Endodermal cell (in vitro differentiated cells): ENCODE results near the gene EGFR. TPM values are rescaled to one million over a fixed set of nuclear protein-coding genes. Genes with fewer than 3 reads are reported as not detected.

Source experiments
- DNase-seq: peaks from one replicate; pipeline ENCODE4 v3.0.0-alpha.2; 2017
- H3K27ac ChIP-seq: 2 replicates; pipeline ENCODE4 v1.5.1; 2013; ENCODE audit warnings: mild to moderate bottlenecking, low read depth, low read length, moderate library complexity
- H3K27me3 ChIP-seq: 2 replicates; pipeline ENCODE4 v1.6.1; 2013; ENCODE audit warnings: mild to moderate bottlenecking, low read length, moderate library complexity; ENCODE audit not compliant: insufficient read depth, control insufficient read depth, poor library complexity, severe bottlenecking
- H3K36me3 ChIP-seq: 2 replicates; pipeline ENCODE4 v1.7.0; 2013; ENCODE audit warnings: mild to moderate bottlenecking, low read length, moderate library complexity; ENCODE audit not compliant: control insufficient read depth, insufficient read depth
- H3K4me1 ChIP-seq: one replicate; pipeline ENCODE4 v1.7.0; 2013; ENCODE audit warnings: low read length; ENCODE audit not compliant: control insufficient read depth, insufficient read depth
- H3K4me3 ChIP-seq: 2 replicates; pipeline ENCODE4 v1.5.1; 2013; ENCODE audit warnings: mild to moderate bottlenecking, low read length, moderate library complexity
- H3K9ac ChIP-seq: 2 replicates; pipeline ENCODE4 v1.6.1; 2013; ENCODE audit warnings: mild to moderate bottlenecking, low read length, moderate library complexity; ENCODE audit not compliant: poor library complexity, severe bottlenecking; ENCODE audit errors: extremely low read depth
- H3K9me3 ChIP-seq: 2 replicates; pipeline ENCODE4 v1.6.1; 2013; ENCODE audit warnings: mild to moderate bottlenecking, low read length, moderate library complexity; ENCODE audit not compliant: control insufficient read depth
- H3K27ac Mint-ChIP-seq: 2 replicates; pipeline ENCODE4 v1.8.0; 2020; ENCODE audit warnings: mixed read lengths
- H3K27me3 Mint-ChIP-seq: 2 replicates; pipeline ENCODE4 v1.8.0; 2021; ENCODE audit warnings: mild to moderate bottlenecking, mixed read lengths; ENCODE audit not compliant: insufficient read depth
- H3K36me3 Mint-ChIP-seq: 2 replicates; pipeline ENCODE4 v1.8.0; 2020; ENCODE audit warnings: low read depth, mixed read lengths
- H3K4me1 Mint-ChIP-seq: 2 replicates; pipeline ENCODE4 v1.8.0; 2020; ENCODE audit warnings: mixed read lengths
- H3K4me3 Mint-ChIP-seq: 2 replicates; pipeline ENCODE4 v1.8.0; 2020; ENCODE audit warnings: mild to moderate bottlenecking, moderate library complexity, mixed read lengths
- H3K9me3 Mint-ChIP-seq: 2 replicates; pipeline ENCODE4 v1.8.0; 2020; ENCODE audit warnings: mild to moderate bottlenecking, mixed read lengths
- WGBS, 2 experiments: methylation state at CpG; one replicate each; pipeline versions ENCODE4 v1.1.5 to v1.1.7; 2013; ENCODE audit warnings: missing lambda C conversion rate in 2 of 2, mixed read lengths in 1 of 2; ENCODE audit not compliant: insufficient coverage in 1 of 2, insufficient read length in 1 of 2; 5-methylcytosine and 5-hydroxymethylcytosine counted together
- total RNA-seq, 2 donors: library from RNA; stranded (reverse); fragmentation: NEBNext Ultra II Directional in 1 of 2; extraction: Animal tissue kit (Norgen Biotek cat#: 25700) in 1 of 2; gene quantifications; 2 replicates in 1 of 2; 3 replicates in 1 of 2; pipeline ENCODE4 v1.2.1, GENCODE V29; 2021
- TF ChIP-seq, protein P1 (sequence below): fragments of 200-600 bp; sonication (generic); conservative IDR thresholded peaks from 2 replicates; pipeline ENCODE4 v1.5.0; 2021; ENCODE audit warnings: antibody characterized with exemption, mild to moderate bottlenecking

The EGFR gene
- total RNA-seq, 2 donors from 2014 or later = 5.0 to 5.8 TPM

DNA sequence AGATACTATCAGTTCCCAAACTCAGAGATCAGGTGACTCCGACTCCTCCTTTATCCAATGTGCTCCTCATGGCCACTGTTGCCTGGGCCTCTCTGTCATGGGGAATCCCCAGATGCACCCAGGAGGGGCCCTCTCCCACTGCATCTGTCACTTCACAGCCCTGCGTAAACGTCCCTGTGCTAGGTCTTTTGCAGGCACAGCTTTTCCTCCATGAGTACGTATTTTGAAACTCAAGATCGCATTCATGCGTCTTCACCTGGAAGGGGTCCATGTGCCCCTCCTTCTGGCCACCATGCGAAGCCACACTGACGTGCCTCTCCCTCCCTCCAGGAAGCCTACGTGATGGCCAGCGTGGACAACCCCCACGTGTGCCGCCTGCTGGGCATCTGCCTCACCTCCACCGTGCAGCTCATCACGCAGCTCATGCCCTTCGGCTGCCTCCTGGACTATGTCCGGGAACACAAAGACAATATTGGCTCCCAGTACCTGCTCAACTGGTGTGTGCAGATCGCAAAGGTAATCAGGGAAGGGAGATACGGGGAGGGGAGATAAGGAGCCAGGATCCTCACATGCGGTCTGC, 162.2 kb downstream of the EGFR start:
- H3K4me3 ChIP-seq = no peak overlapping the region
- H3K4me1 ChIP-seq = no peaks in the 10 kb centered on the region
- TF ChIP-seq, protein P1, sequence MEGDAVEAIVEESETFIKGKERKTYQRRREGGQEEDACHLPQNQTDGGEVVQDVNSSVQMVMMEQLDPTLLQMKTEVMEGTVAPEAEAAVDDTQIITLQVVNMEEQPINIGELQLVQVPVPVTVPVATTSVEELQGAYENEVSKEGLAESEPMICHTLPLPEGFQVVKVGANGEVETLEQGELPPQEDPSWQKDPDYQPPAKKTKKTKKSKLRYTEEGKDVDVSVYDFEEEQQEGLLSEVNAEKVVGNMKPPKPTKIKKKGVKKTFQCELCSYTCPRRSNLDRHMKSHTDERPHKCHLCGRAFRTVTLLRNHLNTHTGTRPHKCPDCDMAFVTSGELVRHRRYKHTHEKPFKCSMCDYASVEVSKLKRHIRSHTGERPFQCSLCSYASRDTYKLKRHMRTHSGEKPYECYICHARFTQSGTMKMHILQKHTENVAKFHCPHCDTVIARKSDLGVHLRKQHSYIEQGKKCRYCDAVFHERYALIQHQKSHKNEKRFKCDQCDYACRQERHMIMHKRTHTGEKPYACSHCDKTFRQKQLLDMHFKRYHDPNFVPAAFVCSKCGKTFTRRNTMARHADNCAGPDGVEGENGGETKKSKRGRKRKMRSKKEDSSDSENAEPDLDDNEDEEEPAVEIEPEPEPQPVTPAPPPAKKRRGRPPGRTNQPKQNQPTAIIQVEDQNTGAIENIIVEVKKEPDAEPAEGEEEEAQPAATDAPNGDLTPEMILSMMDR = no peak
- no peaks in the 10 kb centered on the region for H3K27me3 ChIP-seq
- no peak overlapping the region for H3K27ac ChIP-seq
- no peak for DNase-seq
- H3K36me3 ChIP-seq = no peaks in the 10 kb centered on the region
- no peaks in the 10 kb centered on the region for H3K9me3 Mint-ChIP-seq
- H3K4me3 Mint-ChIP-seq = no peak overlapping the region
- WGBS, 2 experiments = 93 to 95% methylated on average over 8 to 19 of the region's 19 CpGs
- H3K27me3 Mint-ChIP-seq = no peaks in the 10 kb centered on the region
- no peaks in the 10 kb centered on the region for H3K36me3 Mint-ChIP-seq
- no peaks in the 10 kb centered on the region for H3K9me3 ChIP-seq
- no peaks in the 10 kb centered on the region for H3K4me1 Mint-ChIP-seq
- no peak overlapping the region for H3K9ac ChIP-seq
- H3K27ac Mint-ChIP-seq = peak overlapping the region; percentile 26

DNA sequence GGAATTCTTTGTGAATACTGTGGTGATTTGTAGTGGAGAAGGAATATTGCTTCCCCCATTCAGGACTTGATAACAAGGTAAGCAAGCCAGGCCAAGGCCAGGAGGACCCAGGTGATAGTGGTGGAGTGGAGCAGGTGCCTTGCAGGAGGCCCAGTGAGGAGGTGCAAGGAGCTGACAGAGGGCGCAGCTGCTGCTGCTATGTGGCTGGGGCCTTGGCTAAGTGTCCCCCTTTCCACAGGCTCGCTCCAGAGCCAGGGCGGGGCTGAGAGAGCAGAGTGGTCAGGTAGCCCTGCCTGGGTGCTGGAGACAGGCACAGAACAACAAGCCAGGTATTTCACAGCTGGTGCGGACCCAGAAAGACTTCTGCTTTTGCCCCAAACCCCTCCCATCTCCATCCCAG, 162.9 kb downstream of the EGFR start:
- Mint-ChIP-seq H3K4me3 (no peak overlapping the region), H3K27me3 (no peaks in the 10 kb centered on the region), H3K9me3 (no peaks in the 10 kb centered on the region), H3K36me3 (no peaks in the 10 kb centered on the region), H3K27ac (no peak overlapping the region), H3K4me1 (no peaks in the 10 kb centered on the region)
- TF ChIP-seq, protein P1 = no peak
- H3K27ac ChIP-seq = no peak overlapping the region
- H3K4me3 ChIP-seq = no peak overlapping the region
- H3K27me3 ChIP-seq = no peaks in the 10 kb centered on the region
- no peak overlapping the region for H3K9ac ChIP-seq
- H3K4me1 ChIP-seq = no peaks in the 10 kb centered on the region
- DNase-seq = no peak
- H3K36me3 ChIP-seq = no peaks in the 10 kb centered on the region
- H3K9me3 ChIP-seq = no peaks in the 10 kb centered on the region
- WGBS, 2 experiments = 92 to 100% methylated on average over 3 to 4 of the region's 4 CpGs

DNA sequence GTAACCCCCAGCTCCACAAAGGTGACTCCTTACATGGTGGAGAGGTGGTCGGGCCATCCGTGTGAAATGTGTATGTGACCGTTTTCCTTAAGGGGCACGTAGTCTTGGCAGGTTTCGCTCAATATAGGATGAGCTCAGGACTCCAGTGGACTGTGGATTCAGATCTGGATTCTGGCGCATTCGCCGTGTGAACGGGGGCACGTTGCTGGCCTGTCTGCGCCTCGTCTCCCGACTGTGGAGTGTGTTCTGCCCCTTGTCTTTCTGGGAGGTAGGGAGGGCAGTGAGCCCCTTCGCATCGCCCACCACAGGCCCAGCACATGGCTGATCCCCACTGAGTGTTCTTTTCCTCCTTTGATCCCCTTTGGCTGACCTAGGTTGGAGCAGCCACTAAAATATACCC, 165.1 kb downstream of the EGFR start:
- Mint-ChIP-seq H3K4me3 (no peak overlapping the region), H3K9me3 (no peaks in the 10 kb centered on the region), H3K36me3 (no peaks in the 10 kb centered on the region), H3K4me1 (peaks cover 8% of the 10 kb centered on the region), H3K27me3 (no peaks in the 10 kb centered on the region), H3K27ac (no peak overlapping the region)
- H3K4me3 ChIP-seq = no peak overlapping the region
- no peaks in the 10 kb centered on the region for H3K27me3 ChIP-seq
- TF ChIP-seq, protein P1 = no peak
- H3K9me3 ChIP-seq = no peaks in the 10 kb centered on the region
- no peaks in the 10 kb centered on the region for H3K4me1 ChIP-seq
- no peak overlapping the region for H3K27ac ChIP-seq
- no peak overlapping the region for H3K9ac ChIP-seq
- DNase-seq = no peak
- 81 to 84% methylated on average over 6 to 14 of the region's 15 CpGs for WGBS, 2 experiments
- H3K36me3 ChIP-seq = no peaks in the 10 kb centered on the region
